ENCODE results near the gene EVA1B.
A peak's percentile ranks its signal among the peaks of the same experiment; 100 is the strongest.

Gene EVA1B

DNA sequence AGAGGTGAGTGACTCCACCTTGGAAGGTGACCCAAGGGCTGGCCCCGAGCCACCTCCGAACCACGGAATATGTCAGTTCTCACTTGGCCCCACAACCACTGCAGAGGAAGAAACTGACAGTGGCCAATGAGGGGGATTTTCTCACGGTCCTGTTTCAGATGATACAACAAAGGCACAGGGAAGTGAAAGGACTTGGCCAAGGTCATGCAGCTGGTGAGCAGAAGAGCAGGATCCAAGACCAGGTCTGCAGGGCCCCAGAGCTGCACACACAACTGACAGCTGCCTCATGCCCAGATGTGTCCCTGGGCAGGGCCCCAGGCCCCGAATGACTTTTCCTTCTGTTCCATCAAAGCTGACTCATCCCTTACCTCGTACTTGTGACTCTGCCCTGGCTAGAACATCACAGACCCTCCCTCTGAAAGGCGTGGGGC lies 25.8 kb upstream of the EVA1B start:
- H3K4me3 ChIP-seq = no peak overlapping the region
- DNase-seq (ENCODE audit: low spot score) = no peak
- TF ChIP-seq, protein P1, sequence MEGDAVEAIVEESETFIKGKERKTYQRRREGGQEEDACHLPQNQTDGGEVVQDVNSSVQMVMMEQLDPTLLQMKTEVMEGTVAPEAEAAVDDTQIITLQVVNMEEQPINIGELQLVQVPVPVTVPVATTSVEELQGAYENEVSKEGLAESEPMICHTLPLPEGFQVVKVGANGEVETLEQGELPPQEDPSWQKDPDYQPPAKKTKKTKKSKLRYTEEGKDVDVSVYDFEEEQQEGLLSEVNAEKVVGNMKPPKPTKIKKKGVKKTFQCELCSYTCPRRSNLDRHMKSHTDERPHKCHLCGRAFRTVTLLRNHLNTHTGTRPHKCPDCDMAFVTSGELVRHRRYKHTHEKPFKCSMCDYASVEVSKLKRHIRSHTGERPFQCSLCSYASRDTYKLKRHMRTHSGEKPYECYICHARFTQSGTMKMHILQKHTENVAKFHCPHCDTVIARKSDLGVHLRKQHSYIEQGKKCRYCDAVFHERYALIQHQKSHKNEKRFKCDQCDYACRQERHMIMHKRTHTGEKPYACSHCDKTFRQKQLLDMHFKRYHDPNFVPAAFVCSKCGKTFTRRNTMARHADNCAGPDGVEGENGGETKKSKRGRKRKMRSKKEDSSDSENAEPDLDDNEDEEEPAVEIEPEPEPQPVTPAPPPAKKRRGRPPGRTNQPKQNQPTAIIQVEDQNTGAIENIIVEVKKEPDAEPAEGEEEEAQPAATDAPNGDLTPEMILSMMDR (IDR thresholded peaks at IDR 0.05) = no peak
- peak overlapping the region; percentile 76 to 91 for H3K27ac ChIP-seq

DNA sequence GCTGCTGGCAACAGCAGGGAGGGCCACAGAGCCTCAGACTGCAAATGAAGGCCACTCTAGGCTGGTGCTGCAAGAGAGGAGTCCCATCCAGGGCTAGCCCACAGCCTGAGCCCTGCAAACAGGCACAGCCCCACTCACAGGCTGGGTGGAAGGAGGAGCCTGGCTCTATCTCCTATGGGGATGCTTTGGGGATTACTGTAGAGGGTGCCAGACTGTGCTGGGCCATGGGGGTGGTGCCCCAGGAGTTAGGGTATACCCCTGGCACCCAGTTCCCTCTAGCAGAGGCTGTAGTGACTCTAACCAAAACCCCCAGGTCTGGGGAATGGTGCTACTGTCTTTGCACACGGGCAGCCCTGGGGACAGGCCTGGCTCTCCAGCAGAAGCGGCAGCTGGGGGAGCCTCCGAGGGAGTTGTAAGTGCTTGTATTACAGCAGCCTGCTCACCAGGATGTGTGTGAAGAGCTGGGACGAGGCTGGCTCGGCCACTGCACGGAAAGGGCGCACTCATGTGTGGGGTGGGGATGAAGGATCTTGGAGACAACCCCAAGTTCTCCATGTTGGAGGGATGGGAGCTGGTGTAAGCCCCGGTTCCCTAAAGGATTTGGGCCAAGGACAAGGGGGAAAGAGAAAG lies 23.4 kb upstream of the EVA1B start:
- Histone ChIP-seq H3K27ac (no peak overlapping the region), H3K4me3 (no peak overlapping the region)
- no peak for DNase-seq (ENCODE audit: low spot score)
- TF ChIP-seq, protein P1 (IDR thresholded peaks at IDR 0.05) = no peak

DNA sequence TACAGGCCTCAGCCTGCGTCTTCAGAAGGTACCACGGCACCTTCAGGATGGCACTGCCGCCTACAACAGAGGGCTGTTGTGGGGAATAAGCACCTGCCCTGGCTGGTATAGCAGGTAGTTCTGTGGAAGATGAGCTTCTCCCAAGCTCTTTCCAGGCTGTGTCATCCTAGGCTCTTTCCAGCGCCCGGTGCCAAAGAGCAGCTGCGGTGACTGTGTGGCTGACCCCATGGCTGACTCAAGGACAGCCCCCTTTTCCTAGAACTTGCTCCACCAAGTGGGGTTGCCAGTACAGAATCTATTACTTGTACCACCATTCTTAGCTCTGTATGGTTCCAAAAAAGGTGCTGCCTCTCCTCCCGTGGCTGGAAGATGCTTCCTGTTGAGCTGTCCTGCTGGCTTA lies 21.9 kb upstream of the EVA1B start:
- TF ChIP-seq, protein P1 (IDR thresholded peaks at IDR 0.05) = no peak
- DNase-seq (ENCODE audit: low spot score) = no peak
- H3K27ac ChIP-seq = no peak overlapping the region
- no peak overlapping the region for H3K4me3 ChIP-seq

DNA sequence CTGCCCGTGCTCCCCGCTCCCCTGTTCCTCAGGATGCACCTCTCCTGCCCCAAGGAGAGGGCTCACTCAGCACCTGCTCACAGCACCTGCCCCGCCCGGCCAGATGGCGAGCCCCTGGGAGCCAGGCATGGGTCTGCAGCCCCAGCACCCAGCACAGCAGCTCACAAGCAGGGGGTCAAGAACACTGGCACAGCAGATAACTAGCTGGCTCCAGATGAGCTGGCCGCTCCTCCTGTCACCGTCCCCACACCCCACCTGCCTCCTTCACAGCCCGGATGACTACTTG lies 20.9 kb upstream of the EVA1B start:
- no peak overlapping the region for H3K4me3 ChIP-seq
- no peak for DNase-seq (ENCODE audit: low spot score)
- TF ChIP-seq, protein P1 (IDR thresholded peaks at IDR 0.05) = no peak
- H3K27ac ChIP-seq = peak overlapping the region in 1 of 2 donors; percentile 81

DNA sequence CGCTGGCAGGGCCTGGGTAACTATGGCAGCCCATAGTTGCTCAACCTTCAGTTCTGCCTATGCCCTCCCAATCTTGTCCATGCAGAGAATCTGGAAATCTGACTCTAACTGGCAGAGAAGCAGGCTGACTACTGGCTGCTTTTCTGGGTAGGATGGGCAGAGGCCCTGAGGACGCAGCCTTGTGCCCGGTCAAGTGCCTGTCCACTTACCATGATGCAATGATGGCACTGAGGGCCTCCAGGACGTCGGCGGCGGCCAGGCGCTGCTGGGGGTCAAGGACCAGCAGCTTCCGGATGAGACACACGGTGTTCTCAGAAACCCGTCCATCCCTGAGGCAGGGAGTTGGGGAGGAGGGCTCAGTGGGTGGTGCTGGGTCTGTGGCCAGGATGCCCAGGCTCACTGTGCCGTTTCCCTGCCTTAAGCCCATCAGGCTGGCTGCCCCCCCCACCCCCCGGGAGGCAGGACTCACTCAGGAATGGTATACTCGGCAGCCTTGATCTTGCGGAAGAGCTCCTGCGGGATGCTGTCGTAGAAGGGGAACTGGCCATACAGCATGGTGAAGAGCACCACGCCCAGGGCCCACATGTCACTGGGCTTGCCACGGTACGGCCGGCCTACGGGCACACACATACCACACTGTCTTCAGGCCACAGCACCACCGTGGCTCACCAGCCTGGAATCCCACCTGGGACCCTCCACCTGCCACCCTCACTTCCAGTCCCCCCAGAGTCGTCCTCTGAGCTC lies 20.4 kb upstream of the EVA1B start:
- H3K4me3 ChIP-seq = no peak overlapping the region
- no peak for DNase-seq (ENCODE audit: low spot score)
- peak overlapping the region; percentile 57 to 81 for H3K27ac ChIP-seq
- TF ChIP-seq, protein P1 (IDR thresholded peaks at IDR 0.05) = no peak

DNA sequence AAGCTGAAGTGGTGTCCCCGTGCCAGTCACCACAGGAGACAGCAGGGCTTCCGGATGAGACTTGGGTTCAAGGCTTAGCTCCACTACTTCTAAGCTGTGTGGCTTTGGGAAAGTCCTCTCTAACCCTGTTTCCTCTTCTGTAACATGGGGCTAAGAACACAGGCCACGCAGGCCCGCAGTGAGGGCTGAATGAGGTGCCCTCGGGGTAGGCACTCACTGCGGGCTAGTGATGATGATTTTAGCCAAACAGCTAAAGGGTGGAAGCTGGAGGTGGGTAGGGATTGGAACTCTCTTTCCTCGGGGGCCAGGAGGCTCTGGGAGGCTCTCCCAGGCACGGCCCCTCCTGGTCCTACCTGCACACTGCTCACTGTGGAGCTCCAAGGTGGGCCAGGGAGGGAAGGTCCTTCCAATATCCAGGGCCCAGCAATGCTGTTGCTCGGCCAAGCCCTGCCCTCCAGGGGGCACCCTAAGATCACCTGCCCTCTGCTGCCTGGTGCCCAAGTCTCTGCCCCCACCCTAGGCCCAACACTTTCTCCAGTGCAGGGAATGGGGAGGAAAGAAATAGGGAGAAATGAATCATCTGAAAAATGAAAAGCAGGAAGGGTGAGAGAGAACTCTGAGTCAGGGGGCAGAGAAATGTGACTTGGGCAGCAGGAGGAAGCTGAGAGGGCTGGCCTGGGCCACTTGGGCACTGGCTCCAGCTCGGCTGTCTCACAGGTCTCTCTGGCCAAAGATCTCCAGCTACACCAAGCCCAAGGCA lies 19.2 kb upstream of the EVA1B start:
- Histone ChIP-seq H3K27ac (peak overlapping the region; percentile 57 to 81), H3K4me3 (no peak overlapping the region)
- DNase-seq (ENCODE audit: low spot score) = no peak
- TF ChIP-seq, protein P1 (IDR thresholded peaks at IDR 0.05) = peak; percentile 59
